G401.6 (cell line): ENCODE results near the gene GDPD5.

Experiments
- FAIRE-seq: peaks from 2 replicates; lab custom pipeline; 2012; peaks lifted over from hg19 to GRCh38; lab: Jason Lieb, UNC

Gene GDPD5

GRCh38 chr11:75442161-75442885 is 83.4 kb downstream of the GDPD5 start:
- FAIRE-seq = no peak

- no peak for FAIRE-seq
These were observed 84.0 kb downstream of the GDPD5 start for GRCh38 chr11:75441804-75442132.

- FAIRE-seq = no peak
These were observed 84.6 kb downstream of the GDPD5 start for GRCh38 chr11:75440960-75441803.

GRCh38 chr11:75439495-75440120 is 86.1 kb downstream of the GDPD5 start:
- no peak for FAIRE-seq

GRCh38 chr11:75439026-75439425 is 86.7 kb downstream of the GDPD5 start:
- FAIRE-seq = no peak

GRCh38 chr11:75437966-75438659 is 87.6 kb downstream of the GDPD5 start:
- no peak for FAIRE-seq

GRCh38 chr11:75436806-75437205 is 88.9 kb downstream of the GDPD5 start:
- FAIRE-seq = no peak

- FAIRE-seq = no peak
These were observed 90.2 kb downstream of the GDPD5 start for GRCh38 chr11:75435571-75435925.

- FAIRE-seq = no peak
These were observed 90.7 kb downstream of the GDPD5 start for GRCh38 chr11:75434886-75435570.

GRCh38 chr11:75434051-75434450 is 91.7 kb downstream of the GDPD5 start:
- no peak for FAIRE-seq

- no peak for FAIRE-seq
These were observed 92.3 kb downstream of the GDPD5 start for GRCh38 chr11:75433443-75433842.

GRCh38 chr11:75432911-75433321 is 92.8 kb downstream of the GDPD5 start, which contains the start of gene KLHL35:
TSS of gene KLHL35 (minus strand) at chr11:75433203. CDS start at chr11:75430629, 2,574 bp downstream.
- no peak for FAIRE-seq

GRCh38 chr11:75431533-75432525 is 93.9 kb downstream of the GDPD5 start:
- no peak for FAIRE-seq

- no peak for FAIRE-seq
These were observed 94.8 kb downstream of the GDPD5 start for GRCh38 chr11:75430714-75431532.

- FAIRE-seq = no peak
These were observed 95.6 kb downstream of the GDPD5 start for GRCh38 chr11:75429902-75430713.

- FAIRE-seq = no peak
These were observed 96.2 kb downstream of the GDPD5 start for GRCh38 chr11:75429641-75429901.

- no peak for FAIRE-seq
These were observed 96.6 kb downstream of the GDPD5 start for GRCh38 chr11:75428989-75429640.

GRCh38 chr11:75428281-75428724 is 97.4 kb downstream of the GDPD5 start:
- FAIRE-seq = no peak

- FAIRE-seq = no peak
These were observed 98.6 kb downstream of the GDPD5 start for GRCh38 chr11:75427181-75427580.
